GM12878 (cell line): Measurements from ENCODE around the gene INPP5D. TPM values are rescaled to one million over a fixed set of nuclear protein-coding genes. Genes with fewer than 3 reads are reported as not detected.

Experiments used
- ATAC-seq: fragments of 200-7000 bp; cut with Tn5 transposase; 3 replicates; pipeline ENCODE4 v1.9.1; 2020; ENCODE audit warnings: mild to moderate bottlenecking, moderate library complexity
- BruUV-seq: library from RNA; stranded (reverse); fragments of 400-500 nt; replicated peaks from 2 replicates; lab custom pipeline; 2021; lab: Mats Ljungman, UMichigan
- CTCF ChIA-PET: fragments of 300-600 bp; sonication (Branson Sonifier 250); formaldehyde crosslinking; extraction: SDS; loops from one replicate; lab custom pipeline; 2021; ENCODE audit warnings: inconsistent platforms; lab: Yijun Ruan, JAX
- POLR2A ChIA-PET: fragments of 350-600 bp; formaldehyde crosslinking; extraction: SDS; loops from one replicate; lab custom pipeline; 2021; ENCODE audit warnings: inconsistent platforms; lab: Charles Lee
- RAD21 ChIA-PET: fragments of 300-600 bp; sonication (Branson Sonifier 250); formaldehyde crosslinking; loops from one replicate; lab custom pipeline; 2023; ENCODE audit warnings: antibody characterized with exemption; ENCODE audit not compliant: unreplicated experiment; lab: Charles Lee
- SMC1A ChIA-PET: fragments of 300-600 bp; sonication (Branson Sonifier 250); formaldehyde crosslinking; loops from one replicate; lab custom pipeline; 2023; ENCODE audit not compliant: unreplicated experiment, uncharacterized antibody; lab: Charles Lee
- DNase-seq: peaks from one replicate; pipeline ENCODE4 v3.0.0-alpha.2; 2011; ENCODE audit warnings: low read depth, low spot score
- FAIRE-seq: peaks from 3 replicates; lab custom pipeline; 2011; peaks lifted over from hg19 to GRCh38; lab: Jason Lieb, UNC
- H2AFZ ChIP-seq: 2 replicates; pipeline ENCODE4 v1.6.0; 2011; ENCODE audit warnings: low read depth, low read length, control low read depth; ENCODE audit not compliant: control insufficient read depth
- H3K27ac ChIP-seq: 2 replicates; pipeline ENCODE4 v1.5.1; 2011; ENCODE audit warnings: control low read depth; ENCODE audit not compliant: control insufficient read depth, insufficient read depth
- H3K27me3 ChIP-seq, 2 experiments: replicated peaks in 1 of 2; 2 replicates each; pipeline versions ENCODE4 v1.6.0 to v1.6.1; 2011; ENCODE audit warnings: low read length in 1 of 2; ENCODE audit not compliant: control insufficient read depth in 2 of 2, insufficient read depth in 2 of 2
- H3K36me3 ChIP-seq, 2 experiments: 2 replicates each; pipeline ENCODE4 v1.5.1; 2011; ENCODE audit warnings: low read length in 1 of 2; ENCODE audit not compliant: control insufficient read depth in 2 of 2, insufficient read depth in 2 of 2
- H3K4me1 ChIP-seq: 2 replicates; pipeline ENCODE4 v1.6.1; 2011; ENCODE audit warnings: mild to moderate bottlenecking, low read length, moderate library complexity, mixed read lengths; ENCODE audit not compliant: control insufficient read depth, insufficient read depth
- H3K4me2 ChIP-seq: 2 replicates; pipeline ENCODE4 v1.6.0; 2011; ENCODE audit warnings: control low read depth; ENCODE audit not compliant: control insufficient read depth, insufficient read depth
- H3K4me3 ChIP-seq: fragments of 200-600 bp; sonication (generic); 2 replicates; pipeline ENCODE4 v1.5.1; 2016
- H3K79me2 ChIP-seq: 2 replicates; pipeline ENCODE4 v1.6.0; 2011; ENCODE audit warnings: low read length; ENCODE audit not compliant: control insufficient read depth, insufficient read depth
- H3K9ac ChIP-seq: 2 replicates; pipeline ENCODE4 v1.8.0; 2011; ENCODE audit warnings: low read length, control low read depth, mixed read lengths; ENCODE audit not compliant: control insufficient read depth, insufficient read depth
- H3K9me3 ChIP-seq: replicated peaks from 3 replicates; pipeline ENCODE4 v1.5.1; 2011; ENCODE audit warnings: mild to moderate bottlenecking, low read length; ENCODE audit not compliant: control insufficient read depth, insufficient read depth
- H4K20me1 ChIP-seq: 2 replicates; pipeline ENCODE4 v1.6.0; 2011; ENCODE audit not compliant: control insufficient read depth, insufficient read depth
- E2F4 ChIP-seq: IDR thresholded peaks from 2 replicates; pipeline ENCODE4 v1.6.1; 2012; ENCODE audit warnings: low read depth, low read length, improper control_type of control experiment
- POLR2A ChIP-seq: IDR thresholded peaks from 2 replicates; pipeline ENCODE4 v1.6.1; 2011; ENCODE audit warnings: low read depth, mild to moderate bottlenecking, low read length
- SIN3A ChIP-seq: IDR thresholded peaks from 2 replicates; pipeline ENCODE4 v1.6.1; 2012; ENCODE audit warnings: low read depth, low read length, improper control_type of control experiment
- WGBS: methylation state at CpG from one replicate; pipeline ENCODE4 v1.1.6; 2016; ENCODE audit warnings: low lambda C conversion rate; ENCODE audit not compliant: insufficient replicate concordance, insufficient coverage; ENCODE audit errors: missing lambda C conversion rate; 5-methylcytosine and 5-hydroxymethylcytosine counted together
- in situ Hi-C: fragments of 300-500 bp; cut with MboI; formaldehyde crosslinking; loops from 9 replicates; pipeline ENCODE4 v1.14.3; 2018; ENCODE audit warnings: mixed read lengths
- intact Hi-C: fragments of 100-400 bp; cut with micrococcal nuclease; formaldehyde crosslinking; loops from one replicate; pipeline ENCODE4 v1.14.2; 2022; ENCODE audit not compliant: unreplicated experiment
- polyA plus RNA-seq, 11 experiments: library from polyadenylated mRNA; depleted of rRNA in 4 of 11; unstranded in 6 of 11; stranded (reverse) in 5 of 11; fragments of >200 nt; fragmentation: Nextera tagmentation in 4 of 11; fragmentation: Illumina TruSeq in 1 of 11; extraction: Ambion mirVana in 4 of 11; extraction: Trizol in 1 of 11; gene quantifications; 1 replicate in 1 of 11; 2 replicates in 10 of 11; pipeline versions ENCODE4 v1.2.1 to v1.2.3, GENCODE V29; 2011 to 2016; ENCODE audit warnings: inconsistent platforms in 2 of 11, missing spikeins in 2 of 11, low read depth in 1 of 11
- total RNA-seq, 4 experiments: library from RNA; depleted of rRNA in 3 of 4; stranded (reverse); fragments of >200 nt in 3 of 4; fragmentation: Illumina TruSeq in 1 of 4; extraction: Trizol in 1 of 4; gene quantifications; 2 replicates each; pipeline versions ENCODE4 v1.2.1 to v1.2.3, GENCODE V29; 2013 to 2021

The INPP5D gene
- total and polyA plus RNA-seq, 10 of the 15 experiments (the other 5 are each of a cell fraction or from before 2014, with no cell fraction given): 11.8 to 139 (median 88.8) TPM

GRCh38 chr2:233197022-233197421, 136.9 kb downstream of the INPP5D start:
- 97% methylated on average over 6 of the region's 6 CpGs for WGBS
- ChIA-PET POLR2A (interaction anchor here (1.2 kb wide), 1 partner anchor 27 kb away, joined by 3 read pairs; no protein-coding TSS in a partner anchor), SMC1A (no interaction called here), CTCF (no interaction called here), RAD21 (no interaction called here)
- BruUV-seq: no TSS peak
- Histone ChIP-seq H3K4me3 (no peak overlapping the region), H3K36me3 (peaks cover 33 to 34% of the 10 kb centered on the region in 2 experiments), H3K4me2 (no peak overlapping the region), H3K27ac (no peak overlapping the region), H3K9me3 (no peaks in the 10 kb centered on the region; the same call in 2 of the 3 replicates), H2AFZ (no peak overlapping the region), H3K27me3 (no peaks in the 10 kb centered on the region), H4K20me1 (no peaks in the 10 kb centered on the region), H3K79me2 (no peaks in the 10 kb centered on the region; the same call in 1 of the 2 replicates), H3K4me1 (peaks cover 17% of the 10 kb centered on the region), H3K9ac (no peak overlapping the region)
- in situ Hi-C loops (no loop called here), intact Hi-C loops (no loop called here)
- DNase-seq (no peak), FAIRE-seq (no peak), ATAC-seq (no peak)
- TF ChIP-seq POLR2A (0 out of 2 replicates have a peak, but pooled peaks have one; percentile 29), E2F4 (no peak)

- in situ Hi-C loops (no loop called here), intact Hi-C loops (no loop called here)
- H3K4me3 ChIP-seq: no peak overlapping the region
- H3K4me1 ChIP-seq: peaks cover 25% of the 10 kb centered on the region
- ChIA-PET SMC1A (no interaction called here), RAD21 (no interaction called here), POLR2A (interaction anchor here (1.2 kb wide), 1 partner anchor 26 kb away, joined by 3 read pairs; no protein-coding TSS in a partner anchor), CTCF (no interaction called here)
- no peak for FAIRE-seq
- no peak for ATAC-seq
- no peaks in the 10 kb centered on the region for H4K20me1 ChIP-seq
- H3K27ac ChIP-seq: no peak overlapping the region
- no peaks in the 10 kb centered on the region for H3K27me3 ChIP-seq
- peaks cover 5% of the 10 kb centered on the region; the same call in 1 of the 3 replicates for H3K9me3 ChIP-seq
- no peak overlapping the region for H3K4me2 ChIP-seq
- H3K36me3 ChIP-seq: peaks cover 35 to 40% of the 10 kb centered on the region in 2 experiments
- DNase-seq: no peak
- H3K79me2 ChIP-seq: no peaks in the 10 kb centered on the region; the same call in 1 of the 2 replicates
- TF ChIP-seq POLR2A: peak; percentile 51
- no peak for TF ChIP-seq SIN3A
- 87% methylated on average over 12 of the region's 12 CpGs for WGBS
- H2AFZ ChIP-seq: no peak overlapping the region
- BruUV-seq: no TSS peak
- H3K9ac ChIP-seq: no peak overlapping the region
These were observed 137.9 kb downstream of the INPP5D start for GRCh38 chr2:233198026-233198425.
